ENCODE measurements around the gene GFOD1. TPM values are rescaled to one million over a fixed set of nuclear protein-coding genes. Genes with fewer than 3 reads are reported as not detected.

Gene GFOD1
- total RNA-seq, 1 experiment from 2014 or later: 0.62 TPM

- Histone ChIP-seq H3K4me3 (ENCODE audit: low read depth in 2 of 2, low read length in 2 of 2) (no peak overlapping the region), H3K9me3 (ENCODE audit: control insufficient read depth, insufficient read depth, low read depth, low read length) (no peaks in the 10 kb centered on the region), H3K4me1 (ENCODE audit: control insufficient read depth, insufficient read depth, low read length) (no peaks in the 10 kb centered on the region), H3K36me3 (ENCODE audit: control insufficient read depth, insufficient read depth, low read length) (no peaks in the 10 kb centered on the region), H3K27me3 (ENCODE audit: control insufficient read depth, insufficient read depth, low read length) (no peaks in the 10 kb centered on the region), H3K27ac (ENCODE audit: low read length) (no peak overlapping the region)
- no TSS peak for BruUV-seq (replicated peaks)
- intact Hi-C loops (cut with micrococcal nuclease; ENCODE audit: unreplicated experiment): no loop called here
- POLR2A ChIA-PET: no interaction called here
- DNase-seq (ENCODE audit: low read depth, low spot score) (no peak), ATAC-seq (no peak)
- in situ Hi-C loops (cut with HindIII; ENCODE audit: low pct_unique_long_range_greater_than_20kb, low sequenced_read_pairs): no loop called here
- TF ChIP-seq REST (IDR thresholded peaks at IDR 0.05; ENCODE audit: insufficient read depth in 1 of 2, low read depth in 2 of 2, low read length in 1 of 2) (no peak), CTCF (IDR thresholded peaks at IDR 0.05) (no peak), SIN3A (IDR thresholded peaks at IDR 0.05; ENCODE audit: borderline replicate concordance, insufficient read depth, low read depth, low read length) (no peak), TCF7L2 (IDR thresholded peaks at IDR 0.05; ENCODE audit: low read depth, low read length) (no peak), POLR2AphosphoS5 (IDR thresholded peaks at IDR 0.05; ENCODE audit: low read depth, low read length) (no peak)
- CTCF ChIA-PET: no interaction called here
Measured at GRCh38 chr6:13383328-13384163, 103.9 kb downstream of the GFOD1 start.

- Histone ChIP-seq H3K36me3 (ENCODE audit: control insufficient read depth, insufficient read depth, low read length) (no peaks in the 10 kb centered on the region), H3K9me3 (ENCODE audit: control insufficient read depth, insufficient read depth, low read depth, low read length) (no peaks in the 10 kb centered on the region), H3K27ac (ENCODE audit: low read length) (no peak overlapping the region), H3K27me3 (ENCODE audit: control insufficient read depth, insufficient read depth, low read length) (no peaks in the 10 kb centered on the region), H3K4me3 (ENCODE audit: low read depth in 2 of 2, low read length in 2 of 2) (no peak overlapping the region), H3K4me1 (ENCODE audit: control insufficient read depth, insufficient read depth, low read length) (no peaks in the 10 kb centered on the region)
- ATAC-seq (no peak), DNase-seq (ENCODE audit: low read depth, low spot score) (no peak)
- intact Hi-C loops (cut with micrococcal nuclease; ENCODE audit: unreplicated experiment): no loop called here
- CTCF ChIA-PET: no interaction called here
- POLR2A ChIA-PET: no interaction called here
- TF ChIP-seq SIN3A (IDR thresholded peaks at IDR 0.05; ENCODE audit: borderline replicate concordance, insufficient read depth, low read depth, low read length) (no peak), TCF7L2 (IDR thresholded peaks at IDR 0.05; ENCODE audit: low read depth, low read length) (no peak), POLR2AphosphoS5 (IDR thresholded peaks at IDR 0.05; ENCODE audit: low read depth, low read length) (no peak), REST (IDR thresholded peaks at IDR 0.05; ENCODE audit: insufficient read depth in 1 of 2, low read depth in 2 of 2, low read length in 1 of 2) (no peak), CTCF (IDR thresholded peaks at IDR 0.05) (no peak)
- in situ Hi-C loops (cut with HindIII; ENCODE audit: low pct_unique_long_range_greater_than_20kb, low sequenced_read_pairs): no loop called here
- no TSS peak for BruUV-seq (replicated peaks)
Measured at GRCh38 chr6:13380761-13381160, 106.6 kb downstream of the GFOD1 start.

Data from Panc1 (cell line).